Stimulated activated CD4-positive, alpha-beta T cell treated with anti-CD3 and anti-CD28 coated beads, Interleukin-2, amount 100 ng/mL, for 48 hours (primary cell): Measurements from ENCODE around the gene BDH2.
A peak's percentile ranks its signal among the peaks of the same experiment; 100 is the strongest.

Source experiments
- DNase-seq, 2 donors: peaks; one replicate each; pipeline ENCODE4 v3.0.0-alpha.2; 2020

Gene BDH2

GRCh38 chr4:103079621-103080020 is 20.0 kb downstream of the BDH2 start:
- DNase-seq, result no peak

GRCh38 chr4:103076747-103077347 is 22.8 kb downstream of the BDH2 start, which contains the start of gene SLC9B2:
Gene SLC9B2 (minus strand): TSS chr4:103076761. CDS start chr4:103067550, 9,211 bp downstream.
- DNase-seq, result peak in 1 of 2 donors; percentile 49

GRCh38 chr4:103075894-103076746 is 23.5 kb downstream of the BDH2 start:
- peak; percentile 50 to 52 for DNase-seq

GRCh38 chr4:103075435-103075893 is 24.2 kb downstream of the BDH2 start:
- no peak for DNase-seq

GRCh38 chr4:103074744-103075434 is 24.7 kb downstream of the BDH2 start:
- DNase-seq, result no peak

- no peak for DNase-seq
Observed at GRCh38 chr4:103073792-103074438, 25.7 kb downstream of the BDH2 start.

GRCh38 chr4:103067841-103068547 is 31.6 kb downstream of the BDH2 start:
- DNase-seq, result no peak

GRCh38 chr4:103060453-103061148 is 39.0 kb downstream of the BDH2 start:
- DNase-seq, result no peak

GRCh38 chr4:103054030-103054429 is 45.6 kb downstream of the BDH2 start:
- DNase-seq, result no peak

- no peak for DNase-seq
Observed at GRCh38 chr4:103052779-103053178, 46.9 kb downstream of the BDH2 start.

- DNase-seq, result no peak
Observed at GRCh38 chr4:103052145-103052544, 47.5 kb downstream of the BDH2 start.

- DNase-seq, result no peak
Observed at GRCh38 chr4:103050736-103051436, 48.7 kb downstream of the BDH2 start.

GRCh38 chr4:103046416-103047290 is 53.0 kb downstream of the BDH2 start:
- DNase-seq, result peak; percentile 11 to 12

- DNase-seq, result no peak
Observed at GRCh38 chr4:103044183-103044582, 55.5 kb downstream of the BDH2 start.

GRCh38 chr4:103036169-103036568 is 63.5 kb downstream of the BDH2 start:
- no peak for DNase-seq

- DNase-seq, result no peak
Observed at GRCh38 chr4:103032574-103032973, 67.1 kb downstream of the BDH2 start.

GRCh38 chr4:103030791-103031190 is 68.8 kb downstream of the BDH2 start:
- no peak for DNase-seq

GRCh38 chr4:103029300-103029699 is 70.3 kb downstream of the BDH2 start:
- DNase-seq, result no peak
